Measurements from ENCODE around the gene XNDC1N. TPM values are rescaled to one million over a fixed set of nuclear protein-coding genes. Genes with fewer than 3 reads are reported as not detected.

XNDC1N gene
- polyA plus RNA-seq, 1 donor from 2014 or later, result 3.3 TPM

- Mint-ChIP-seq H3K27me3 (peaks cover 1% of the 10 kb centered on the region), H3K4me1 (peaks cover 10 to 24% (median 22%) of the 10 kb centered on the region in 3 donors), H3K27ac (no peak overlapping the region), H3K36me3 (peaks cover 2% of the 10 kb centered on the region), H3K9me3 (no peaks in the 10 kb centered on the region), H3K4me3 (no peak overlapping the region)
These were observed 12.3 kb upstream of the XNDC1N start for GRCh38 chr11:71940561-71941219.

GRCh38 chr11:71937826-71938225 is 9.4 kb upstream of the XNDC1N start:
- H3K9me3 Mint-ChIP-seq, result no peaks in the 10 kb centered on the region
- H3K4me1 Mint-ChIP-seq, result peaks cover 17 to 25% (median 17%) of the 10 kb centered on the region in 3 donors
- peak overlapping the region in 1 of 4 donors; percentile 9 for H3K4me3 Mint-ChIP-seq
- no peak overlapping the region for H3K27ac Mint-ChIP-seq
- peaks cover 2% of the 10 kb centered on the region for H3K36me3 Mint-ChIP-seq
- H3K27me3 Mint-ChIP-seq, result no peaks in the 10 kb centered on the region

GRCh38 chr11:71936825-71937224 is 8.4 kb upstream of the XNDC1N start:
- Mint-ChIP-seq H3K4me1 (peaks cover 12 to 28% (median 22%) of the 10 kb centered on the region in 3 donors), H3K27me3 (no peaks in the 10 kb centered on the region), H3K4me3 (no peak overlapping the region), H3K27ac (no peak overlapping the region), H3K36me3 (peaks cover 2% of the 10 kb centered on the region), H3K9me3 (no peaks in the 10 kb centered on the region)

- Mint-ChIP-seq H3K27ac (no peak overlapping the region), H3K4me1 (peaks cover 24 to 40% (median 34%) of the 10 kb centered on the region in 3 donors), H3K4me3 (no peak overlapping the region), H3K9me3 (no peaks in the 10 kb centered on the region), H3K27me3 (no peaks in the 10 kb centered on the region), H3K36me3 (peaks cover 2% of the 10 kb centered on the region)
These were observed 7.0 kb upstream of the XNDC1N start for GRCh38 chr11:71935338-71935925.

- peaks cover 2% of the 10 kb centered on the region for H3K36me3 Mint-ChIP-seq
- H3K9me3 Mint-ChIP-seq, result no peaks in the 10 kb centered on the region
- H3K4me1 Mint-ChIP-seq, result peaks cover 35 to 49% (median 46%) of the 10 kb centered on the region in 3 donors
- H3K4me3 Mint-ChIP-seq, result peak overlapping the region; percentile 35 to 84 (median 50)
- peak overlapping the region; percentile 3 to 83 (median 70) for H3K27ac Mint-ChIP-seq
- no peaks in the 10 kb centered on the region for H3K27me3 Mint-ChIP-seq
These were observed 5.8 kb upstream of the XNDC1N start for GRCh38 chr11:71934213-71934612.

- Mint-ChIP-seq H3K27me3 (no peaks in the 10 kb centered on the region), H3K27ac (peak overlapping the region in 1 of 3 donors; percentile 70), H3K4me1 (peaks cover 40 to 52% (median 51%) of the 10 kb centered on the region in 3 donors), H3K4me3 (peak overlapping the region in 2 of 4 donors; percentile 58 to 84), H3K36me3 (no peaks in the 10 kb centered on the region), H3K9me3 (no peaks in the 10 kb centered on the region)
These were observed 4.9 kb upstream of the XNDC1N start for GRCh38 chr11:71933141-71933933.

- Mint-ChIP-seq H3K27ac (peak overlapping the region in 2 of 3 donors; percentile 10 to 27), H3K4me3 (peak overlapping the region in 3 of 4 donors; percentile 30 to 100 (median 94)), H3K9me3 (no peaks in the 10 kb centered on the region), H3K27me3 (no peaks in the 10 kb centered on the region), H3K4me1 (peaks cover 41 to 57% (median 49%) of the 10 kb centered on the region in 3 donors), H3K36me3 (no peaks in the 10 kb centered on the region)
These were observed 2.8 kb upstream of the XNDC1N start for GRCh38 chr11:71931245-71931602.

GRCh38 chr11:71930556-71931244 is 2.3 kb upstream of the XNDC1N start:
- Mint-ChIP-seq H3K4me3 (peak overlapping the region; percentile 94 to 100 (median 96)), H3K4me1 (peaks cover 41 to 57% (median 49%) of the 10 kb centered on the region in 3 donors), H3K27ac (peak overlapping the region; percentile 25 to 39 (median 27)), H3K9me3 (no peaks in the 10 kb centered on the region), H3K27me3 (no peaks in the 10 kb centered on the region), H3K36me3 (no peaks in the 10 kb centered on the region)

- peaks cover 39 to 55% (median 44%) of the 10 kb centered on the region in 3 donors for H3K4me1 Mint-ChIP-seq
- H3K27me3 Mint-ChIP-seq, result no peaks in the 10 kb centered on the region
- no peaks in the 10 kb centered on the region for H3K36me3 Mint-ChIP-seq
- H3K9me3 Mint-ChIP-seq, result no peaks in the 10 kb centered on the region
- peak overlapping the region; percentile 92 to 98 (median 96) for H3K27ac Mint-ChIP-seq
- H3K4me3 Mint-ChIP-seq, result peak overlapping the region; percentile 94 to 100 (median 96)
These were observed 1.1 kb upstream of the XNDC1N start for GRCh38 chr11:71929491-71929890.

- H3K4me3 Mint-ChIP-seq, result peak within 1 kb of the TSS; percentile 94 to 100 (median 96)
- H3K27me3 Mint-ChIP-seq, result no peaks in the 10 kb centered on the region
- H3K9me3 Mint-ChIP-seq, result no peaks in the 10 kb centered on the region
- H3K4me1 Mint-ChIP-seq, result peaks cover 33 to 49% (median 38%) of the 10 kb centered on the region in 3 donors
- no peaks in the 10 kb centered on the region for H3K36me3 Mint-ChIP-seq
- peak within 1 kb of the TSS; percentile 92 to 98 (median 96) for H3K27ac Mint-ChIP-seq
These were observed 496 bp upstream of the XNDC1N start, which contains the start of gene RNF121 for GRCh38 chr11:71928737-71929443. TSS of gene RNF121 (plus strand) at chr11:71929046. CDS start at chr11:71929062, 16 bp downstream.

GRCh38 chr11:71917646-71918140 is 10.7 kb downstream of the XNDC1N start:
- Mint-ChIP-seq H3K27ac (no peak overlapping the region), H3K27me3 (no peaks in the 10 kb centered on the region), H3K4me1 (peaks cover 0 to 2% (median 0%) of the 10 kb centered on the region in 3 donors), H3K36me3 (peaks cover 6% of the 10 kb centered on the region), H3K4me3 (no peak overlapping the region), H3K9me3 (no peaks in the 10 kb centered on the region)

GRCh38 chr11:71914617-71915189 is 13.7 kb downstream of the XNDC1N start:
- no peaks in the 10 kb centered on the region for H3K9me3 Mint-ChIP-seq
- H3K4me3 Mint-ChIP-seq, result no peak overlapping the region
- peaks cover 0 to 2% (median 0%) of the 10 kb centered on the region in 3 donors for H3K4me1 Mint-ChIP-seq
- H3K27ac Mint-ChIP-seq, result no peak overlapping the region
- peaks cover 6% of the 10 kb centered on the region for H3K36me3 Mint-ChIP-seq
- H3K27me3 Mint-ChIP-seq, result no peaks in the 10 kb centered on the region

- Mint-ChIP-seq H3K27me3 (no peaks in the 10 kb centered on the region), H3K27ac (no peak overlapping the region), H3K9me3 (no peaks in the 10 kb centered on the region), H3K36me3 (peaks cover 6% of the 10 kb centered on the region), H3K4me1 (peaks cover 0 to 2% (median 0%) of the 10 kb centered on the region in 3 donors), H3K4me3 (no peak overlapping the region)
These were observed 14.5 kb downstream of the XNDC1N start for GRCh38 chr11:71913756-71914526.
